ENCODE measurements around the gene DDA1. TPM values are rescaled to one million over a fixed set of nuclear protein-coding genes. Genes with fewer than 3 reads are reported as not detected.

The DDA1 gene
- total RNA-seq, 2 experiments from 2014 or later: 37.2 to 37.5 TPM

GRCh38 chr19:17318966-17319365 is 9.6 kb downstream of the DDA1 start:
- H3K36me3 Mint-ChIP-seq: peaks cover 28% of the 10 kb centered on the region
- H3K4me1 Mint-ChIP-seq (ENCODE audit: low read depth): peaks cover 6% of the 10 kb centered on the region
- no peak overlapping the region for H3K27ac Mint-ChIP-seq
- intact Hi-C loops (cut with micrococcal nuclease): no loop called here
- no peaks in the 10 kb centered on the region for H3K9me3 Mint-ChIP-seq
- ChIA-PET CTCF (interaction anchor here (0.9 kb wide), 1 partner anchor 12 kb away, joined by 3 read pairs; no protein-coding TSS in a partner anchor), POLR2A (no interaction called here)
- H3K4me3 Mint-ChIP-seq: no peak overlapping the region
- H3K27me3 Mint-ChIP-seq: no peaks in the 10 kb centered on the region
- no peak for DNase-seq

- peaks cover 25% of the 10 kb centered on the region for H3K36me3 Mint-ChIP-seq
- H3K9me3 Mint-ChIP-seq: no peaks in the 10 kb centered on the region
- DNase-seq: no peak
- H3K4me1 Mint-ChIP-seq (ENCODE audit: low read depth): peaks cover 6% of the 10 kb centered on the region
- H3K27ac Mint-ChIP-seq: no peak overlapping the region
- H3K27me3 Mint-ChIP-seq: no peaks in the 10 kb centered on the region
- intact Hi-C loops (cut with micrococcal nuclease): no loop called here
- ChIA-PET POLR2A (no interaction called here), CTCF (interaction anchor here (0.9 kb wide), 1 partner anchor 11 kb away, joined by 3 read pairs; no protein-coding TSS in a partner anchor)
- no peak overlapping the region for H3K4me3 Mint-ChIP-seq
Measured at GRCh38 chr19:17319473-17320238, 10.3 kb downstream of the DDA1 start.

DNA sequence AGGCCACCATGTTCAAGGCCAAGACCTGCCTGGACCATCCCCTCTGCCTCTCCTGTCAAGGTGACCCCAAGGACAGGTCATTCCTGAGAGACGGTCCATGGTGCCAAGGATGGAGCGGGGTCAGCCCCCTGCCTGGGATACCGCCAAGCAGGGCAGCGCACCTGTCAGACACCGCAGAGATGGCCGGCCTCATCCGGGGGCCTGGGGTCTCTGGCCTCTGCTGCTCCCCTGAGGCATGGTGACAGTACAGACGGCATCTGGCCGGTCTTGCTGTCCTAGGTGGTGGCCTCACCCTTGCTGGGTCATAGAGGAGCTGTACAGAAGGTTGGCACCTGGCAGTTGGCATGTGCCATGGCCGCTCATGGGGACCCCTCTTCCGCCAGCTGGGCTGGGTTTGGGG is 11.1 kb downstream of the DDA1 start:
- Mint-ChIP-seq H3K36me3 (peaks cover 25% of the 10 kb centered on the region), H3K4me3 (no peak overlapping the region), H3K9me3 (no peaks in the 10 kb centered on the region), H3K27ac (no peak overlapping the region), H3K27me3 (no peaks in the 10 kb centered on the region), H3K4me1 (ENCODE audit: low read depth) (peaks cover 6% of the 10 kb centered on the region)
- CTCF ChIA-PET: no interaction called here
- POLR2A ChIA-PET: interaction anchor here (1.3 kb wide), 1 partner anchor 11 kb away, joined by 3 read pairs; the partner anchor contains the start of gene DDA1
- intact Hi-C loops (cut with micrococcal nuclease): no loop called here
- DNase-seq: no peak

- Mint-ChIP-seq H3K4me3 (no peak overlapping the region), H3K27me3 (no peaks in the 10 kb centered on the region), H3K36me3 (peaks cover 17% of the 10 kb centered on the region), H3K27ac (no peak overlapping the region), H3K9me3 (no peaks in the 10 kb centered on the region), H3K4me1 (ENCODE audit: low read depth) (no peaks in the 10 kb centered on the region)
- no peak for DNase-seq
- ChIA-PET POLR2A (interaction anchor here (1.3 kb wide), 1 partner anchor 13 kb away, joined by 3 read pairs; the partner anchor contains the start of gene DDA1), CTCF (no interaction called here)
- intact Hi-C loops (cut with micrococcal nuclease): no loop called here
Measured at GRCh38 chr19:17321655-17322489, 12.5 kb downstream of the DDA1 start.

GRCh38 chr19:17322854-17323253 is 13.5 kb downstream of the DDA1 start:
- no peak overlapping the region for H3K27ac Mint-ChIP-seq
- ChIA-PET POLR2A (no interaction called here), CTCF (no interaction called here)
- no peak for DNase-seq
- intact Hi-C loops (cut with micrococcal nuclease): no loop called here
- no peaks in the 10 kb centered on the region for H3K4me1 Mint-ChIP-seq (ENCODE audit: low read depth)
- H3K9me3 Mint-ChIP-seq: no peaks in the 10 kb centered on the region
- no peaks in the 10 kb centered on the region for H3K27me3 Mint-ChIP-seq
- peaks cover 16% of the 10 kb centered on the region for H3K36me3 Mint-ChIP-seq
- H3K4me3 Mint-ChIP-seq: no peak overlapping the region

- H3K4me3 Mint-ChIP-seq: no peak overlapping the region
- CTCF ChIA-PET: no interaction called here
Measured at GRCh38 chr19:17323300-17323963, 14.1 kb downstream of the DDA1 start.

GRCh38 chr19:17323964-17324332 is 14.6 kb downstream of the DDA1 start:
- Mint-ChIP-seq H3K4me1 (ENCODE audit: low read depth) (no peaks in the 10 kb centered on the region), H3K36me3 (peaks cover 15% of the 10 kb centered on the region), H3K27me3 (no peaks in the 10 kb centered on the region), H3K27ac (no peak overlapping the region), H3K9me3 (no peaks in the 10 kb centered on the region), H3K4me3 (no peak overlapping the region)
- ChIA-PET POLR2A (no interaction called here), CTCF (interaction anchor here (0.8 kb wide), 1 partner anchor 10 kb away, joined by 3 read pairs; no protein-coding TSS in a partner anchor)
- DNase-seq: peak; percentile 49
- intact Hi-C loops (cut with micrococcal nuclease): no loop called here

More at GRCh38 chr19:17323300-17323963, 14.1 kb downstream of the DDA1 start:
- H3K27me3 Mint-ChIP-seq: no peaks in the 10 kb centered on the region
- intact Hi-C loops (cut with micrococcal nuclease): no loop called here
- H3K36me3 Mint-ChIP-seq: peaks cover 15% of the 10 kb centered on the region
- H3K27ac Mint-ChIP-seq: no peak overlapping the region
- DNase-seq: no peak
- no peaks in the 10 kb centered on the region for H3K9me3 Mint-ChIP-seq
- no peaks in the 10 kb centered on the region for H3K4me1 Mint-ChIP-seq (ENCODE audit: low read depth)
- POLR2A ChIA-PET: no interaction called here

- Mint-ChIP-seq H3K27me3 (no peaks in the 10 kb centered on the region), H3K4me3 (no peak overlapping the region), H3K27ac (no peak overlapping the region)
Measured at GRCh38 chr19:17324357-17325114, 15.2 kb downstream of the DDA1 start.

DNA sequence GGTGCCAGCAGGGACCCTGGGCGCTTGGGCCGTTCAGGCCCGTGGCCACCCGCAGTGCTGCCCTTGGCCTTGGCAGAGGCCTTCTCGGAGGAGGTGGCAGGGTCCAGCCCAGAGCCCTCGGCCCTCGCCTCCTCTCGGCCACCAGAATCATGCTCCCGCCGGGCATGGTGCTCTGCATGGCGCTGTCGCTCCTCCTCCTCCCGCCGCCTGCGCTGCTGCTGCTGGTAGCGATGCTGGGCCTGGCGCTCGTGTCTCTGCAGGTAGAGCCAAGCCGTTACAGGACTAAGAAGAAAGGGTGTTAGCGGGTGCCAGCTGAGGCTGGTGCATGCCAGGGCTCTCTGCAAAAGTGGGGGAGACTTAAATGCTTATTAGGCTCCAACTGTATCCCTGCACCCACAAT is 15.8 kb downstream of the DDA1 start:
- H3K36me3 Mint-ChIP-seq: peaks cover 7% of the 10 kb centered on the region
- intact Hi-C loops (cut with micrococcal nuclease): no loop called here
- H3K4me1 Mint-ChIP-seq (ENCODE audit: low read depth): peaks cover 3% of the 10 kb centered on the region
- POLR2A ChIA-PET: no interaction called here
- no peak for DNase-seq
- no peaks in the 10 kb centered on the region for H3K27me3 Mint-ChIP-seq
- CTCF ChIA-PET: no interaction called here
- H3K4me3 Mint-ChIP-seq: no peak overlapping the region
- H3K9me3 Mint-ChIP-seq: no peaks in the 10 kb centered on the region
- no peak overlapping the region for H3K27ac Mint-ChIP-seq

More at GRCh38 chr19:17324357-17325114, 15.2 kb downstream of the DDA1 start:
- H3K36me3 Mint-ChIP-seq: peaks cover 13% of the 10 kb centered on the region
- H3K9me3 Mint-ChIP-seq: no peaks in the 10 kb centered on the region
- DNase-seq: no peak
- ChIA-PET CTCF (interaction anchor here (0.8 kb wide), 1 partner anchor 9 kb away, joined by 3 read pairs; no protein-coding TSS in a partner anchor), POLR2A (no interaction called here)
- intact Hi-C loops (cut with micrococcal nuclease): no loop called here
- no peaks in the 10 kb centered on the region for H3K4me1 Mint-ChIP-seq (ENCODE audit: low read depth)

GRCh38 chr19:17325881-17326594 is 16.7 kb downstream of the DDA1 start:
- H3K9me3 Mint-ChIP-seq: no peaks in the 10 kb centered on the region
- H3K4me1 Mint-ChIP-seq (ENCODE audit: low read depth): peaks cover 3% of the 10 kb centered on the region
- no peak for DNase-seq
- ChIA-PET CTCF (no interaction called here), POLR2A (interaction anchor here (0.5 to 1.0 kb wide), 2 partner anchors 17 to 73 kb away, joined by 3 to 4 read pairs; partner anchors contain the start of gene DDA1)
- no peaks in the 10 kb centered on the region for H3K27me3 Mint-ChIP-seq
- peaks cover 5% of the 10 kb centered on the region for H3K36me3 Mint-ChIP-seq
- H3K27ac Mint-ChIP-seq: no peak overlapping the region
- H3K4me3 Mint-ChIP-seq: no peak overlapping the region
- intact Hi-C loops (cut with micrococcal nuclease): no loop called here

GRCh38 chr19:17326595-17326966 is 17.2 kb downstream of the DDA1 start:
- Mint-ChIP-seq H3K4me3 (no peak overlapping the region), H3K4me1 (ENCODE audit: low read depth) (peaks cover 3% of the 10 kb centered on the region), H3K9me3 (no peaks in the 10 kb centered on the region), H3K27me3 (no peaks in the 10 kb centered on the region), H3K36me3 (peaks cover 5% of the 10 kb centered on the region), H3K27ac (no peak overlapping the region)
- intact Hi-C loops (cut with micrococcal nuclease): no loop called here
- ChIA-PET CTCF (no interaction called here), POLR2A (interaction anchor here (0.5 to 1.0 kb wide), 2 partner anchors 17 to 73 kb away, joined by 3 to 4 read pairs; partner anchors contain the start of gene DDA1)
- DNase-seq: no peak
